Activated T-cell treated with anti-CD3 and anti-CD28 coated beads, Interleukin-2, amount 50 U/mL, for 48 hours (primary cell): Measurements from ENCODE around the gene MICA.
A peak's percentile ranks its signal among the peaks of the same experiment; 100 is the strongest.
"Not testable (repeated sequence)": the region's sequence is repeated elsewhere in the genome, so short reads cannot be mapped to it uniquely, and the experiment has no call there.

Experiments
- DNase-seq, 2 experiments: peaks; one replicate each; pipeline ENCODE4 v3.0.0-alpha.2; 2020

Gene MICA

GRCh38 chr6:31414148-31414770, 10.9 kb downstream of the MICA start:
- DNase-seq = not testable (repeated sequence)

- DNase-seq = no peak
Measured at GRCh38 chr6:31414771-31415265, 11.4 kb downstream of the MICA start.

- no peak for DNase-seq
Measured at GRCh38 chr6:31416394-31417014, 13.1 kb downstream of the MICA start.

- no peak for DNase-seq
Measured at GRCh38 chr6:31418251-31418650, 14.9 kb downstream of the MICA start.

DNA sequence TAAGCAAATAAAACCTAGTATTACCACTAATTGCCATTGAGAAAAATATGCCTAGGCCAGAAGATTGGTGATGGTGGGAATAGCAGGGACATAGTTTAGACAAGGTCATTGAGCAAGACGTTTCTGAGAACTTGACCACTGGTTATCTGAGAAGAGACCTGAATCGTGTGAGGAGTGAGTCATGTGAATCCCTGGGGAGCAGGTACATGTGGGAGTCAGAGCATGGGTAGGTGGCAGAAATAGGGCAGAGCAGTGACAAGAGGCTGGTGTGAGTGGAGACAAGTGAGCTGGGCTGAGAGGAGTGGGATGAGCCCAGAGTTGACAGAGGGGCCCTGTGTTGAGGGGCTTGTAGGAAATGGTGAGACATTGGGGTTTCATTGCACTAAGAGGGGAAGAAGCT, 16.4 kb downstream of the MICA start:
- no peak for DNase-seq

GRCh38 chr6:31420546-31420945, 17.2 kb downstream of the MICA start:
- no peak for DNase-seq

- no peak for DNase-seq
Measured at GRCh38 chr6:31422587-31422986, 19.2 kb downstream of the MICA start.

DNA sequence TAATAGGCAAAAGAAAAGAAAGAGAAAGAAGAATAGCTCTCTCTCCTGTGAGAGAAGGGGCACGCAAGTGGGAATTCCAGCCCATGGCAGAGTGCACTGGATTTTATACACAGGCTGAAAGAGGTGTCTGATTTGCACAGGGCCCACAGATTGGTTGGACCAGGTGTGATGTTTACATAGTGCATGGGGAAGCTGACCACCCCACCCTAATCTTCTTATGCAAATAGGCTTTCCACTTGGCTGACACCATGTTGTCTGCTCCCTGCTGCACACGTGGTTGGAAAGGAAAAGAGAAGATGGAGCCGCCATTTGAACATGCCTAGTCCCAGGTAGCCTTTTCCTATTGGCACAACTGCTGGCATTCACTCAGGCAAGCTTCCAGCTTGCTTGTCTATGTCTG, 20.2 kb downstream of the MICA start:
- no peak for DNase-seq

GRCh38 chr6:31426395-31427354, 23.3 kb downstream of the MICA start:
- no peak for DNase-seq

GRCh38 chr6:31430449-31430848, 27.1 kb downstream of the MICA start:
- no peak for DNase-seq

DNA sequence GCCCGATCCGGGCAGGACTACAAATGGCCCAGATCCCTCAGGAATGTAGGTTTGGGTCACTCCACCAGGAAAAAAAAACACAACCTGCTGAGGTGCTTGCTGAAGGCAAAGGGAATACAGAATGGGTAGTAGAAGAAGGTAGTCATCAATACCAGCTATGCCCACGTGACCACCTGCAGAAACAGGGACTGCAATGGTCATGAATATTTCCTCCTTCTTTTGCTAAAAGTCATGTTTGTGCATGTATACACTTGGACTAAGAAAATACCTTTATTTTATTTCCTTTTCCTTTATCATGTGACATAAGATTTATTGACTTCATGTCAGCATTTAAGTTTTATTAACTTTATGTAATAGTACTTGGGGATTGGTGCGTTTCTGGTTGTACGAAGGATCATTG, 31.7 kb downstream of the MICA start:
- DNase-seq = not testable (repeated sequence)

GRCh38 chr6:31438222-31438621, 34.8 kb downstream of the MICA start:
- no peak for DNase-seq

DNA sequence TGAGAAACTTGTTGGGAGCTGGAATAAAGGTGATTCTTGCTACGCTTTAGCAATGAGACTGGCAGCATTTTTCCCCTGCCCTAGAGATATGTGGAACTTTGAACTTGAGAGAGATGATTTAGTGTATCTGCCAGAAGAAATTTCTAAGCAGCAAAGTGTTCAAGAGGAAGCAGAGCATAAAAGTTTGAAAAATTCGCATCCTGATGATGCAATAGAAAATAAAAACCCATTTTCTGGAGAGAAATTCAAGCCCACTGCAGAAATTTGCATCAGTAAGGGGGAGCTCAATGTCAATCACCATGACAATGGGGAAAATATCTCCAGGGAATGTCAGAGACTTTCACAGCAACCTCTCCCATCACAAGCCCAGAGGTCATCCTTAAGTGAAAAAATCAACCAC, 35.3 kb downstream of the MICA start:
- no peak for DNase-seq

DNA sequence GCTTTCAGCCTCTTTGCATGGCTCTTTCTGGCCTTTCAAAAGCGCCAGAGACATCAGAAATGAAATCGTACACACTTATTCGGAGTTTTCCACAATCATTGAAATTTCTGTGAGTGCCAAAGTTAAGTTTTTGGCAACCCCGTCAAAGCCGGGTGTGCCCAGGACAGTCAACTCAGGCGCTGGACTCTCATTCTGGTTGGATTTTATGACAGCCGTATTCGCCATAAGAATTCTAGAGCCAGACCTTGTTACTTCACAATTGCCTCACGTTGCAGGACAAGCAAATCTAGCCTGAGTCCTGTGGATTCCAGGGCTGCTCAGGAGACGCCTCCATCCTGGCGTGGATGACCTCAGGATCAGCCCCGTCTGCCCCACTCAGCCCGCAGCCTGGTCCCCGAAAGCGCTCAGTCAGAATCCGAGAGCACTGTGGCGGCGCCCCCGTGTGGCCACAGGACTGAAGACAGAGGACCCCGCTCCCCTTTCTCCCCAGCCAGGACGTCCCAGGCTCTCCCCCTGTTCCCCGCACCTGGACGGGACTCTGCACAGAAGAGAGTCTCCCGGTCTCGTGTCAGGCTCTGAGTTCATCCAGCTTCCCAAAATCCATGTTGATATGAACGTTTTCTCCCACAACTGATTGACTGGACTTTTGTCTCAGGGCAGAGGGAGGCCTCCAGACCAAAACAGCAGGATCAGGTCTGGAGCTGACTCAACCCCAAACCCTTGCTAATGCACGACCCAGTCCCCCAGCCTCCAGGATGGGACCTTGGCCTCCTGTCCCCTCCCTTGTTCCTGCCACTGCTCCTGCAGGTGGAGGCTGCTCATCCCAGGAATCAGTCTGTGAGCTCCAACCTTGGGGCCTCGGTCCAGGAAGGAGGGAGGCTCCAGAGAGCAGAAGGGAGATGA, 38.2 kb downstream of the MICA start:
- peak; percentile 91 to 92 for DNase-seq

DNA sequence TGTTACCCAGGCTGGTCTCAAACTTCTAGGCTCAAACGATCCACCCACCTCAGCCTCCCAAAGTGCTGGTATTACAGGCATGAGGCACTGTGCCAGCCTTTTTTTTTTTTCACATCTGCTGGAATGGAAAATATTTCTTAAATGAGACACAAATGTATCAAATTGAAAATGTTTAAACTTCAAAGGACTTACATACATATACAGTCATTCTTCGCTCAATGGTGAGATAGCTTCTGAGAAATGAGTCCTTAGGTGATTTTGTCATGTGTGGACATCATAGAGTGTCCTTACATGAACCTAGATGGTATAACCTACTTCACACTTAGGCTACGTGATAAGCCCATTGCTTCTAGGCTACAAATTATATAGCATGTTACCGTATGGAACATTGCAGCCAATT, 43.1 kb downstream of the MICA start:
- DNase-seq = no peak

GRCh38 chr6:31446999-31447789, 43.8 kb downstream of the MICA start:
- DNase-seq = not testable (repeated sequence)

GRCh38 chr6:31450751-31451150, 47.4 kb downstream of the MICA start:
- DNase-seq = no peak

GRCh38 chr6:31452859-31453258, 49.5 kb downstream of the MICA start:
- DNase-seq = no peak

DNA sequence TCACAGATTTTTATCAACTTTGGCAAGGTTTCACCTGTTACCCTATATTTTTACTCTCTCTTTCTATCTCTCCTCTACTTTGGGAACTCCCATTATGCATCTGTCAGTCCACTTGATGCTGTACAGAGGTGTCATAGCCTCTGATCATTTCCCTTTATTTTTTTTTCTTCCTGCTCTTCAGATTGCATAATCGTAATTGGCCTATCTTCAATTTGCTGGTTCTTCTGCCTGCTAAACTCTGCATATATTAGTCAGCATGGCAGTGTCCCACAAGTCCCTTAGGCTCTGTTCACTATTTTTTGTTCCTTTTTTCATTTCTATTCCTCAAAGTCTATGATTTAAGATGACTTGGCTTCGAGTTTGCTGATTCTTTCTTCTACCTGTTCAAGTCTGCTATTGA, 49.9 kb downstream of the MICA start:
- DNase-seq = no peak

DNA sequence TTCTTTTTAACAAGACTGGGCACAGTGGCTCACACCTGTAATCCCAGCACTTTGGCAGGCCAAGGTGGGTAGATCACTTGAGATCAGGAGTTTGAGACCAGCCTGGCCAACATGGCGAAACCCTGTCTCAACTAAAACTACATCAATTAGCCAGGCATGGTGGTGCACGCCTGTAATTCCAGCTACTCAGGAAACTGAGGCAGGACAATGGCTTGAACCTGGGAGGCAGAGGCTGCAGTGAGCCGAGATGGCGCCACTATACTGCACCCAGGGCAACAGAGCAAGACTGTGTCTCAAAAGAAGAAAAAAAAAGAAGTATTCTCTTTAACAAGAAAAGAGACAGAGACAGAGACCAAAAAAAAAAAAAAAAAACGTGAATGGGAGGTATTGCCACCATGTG, 56.5 kb downstream of the MICA start:
- not testable (repeated sequence) for DNase-seq

GRCh38 chr6:31460361-31461025, 57.1 kb downstream of the MICA start:
- no peak for DNase-seq
